Occipital lobe (tissue), 2 donors: ENCODE results near the gene RNF225. TPM values are rescaled to one million over a fixed set of nuclear protein-coding genes. Genes with fewer than 3 reads are reported as not detected.
"Not testable (repeated sequence)": the region's sequence is repeated elsewhere in the genome, so short reads cannot be mapped to it uniquely, and the experiment has no call there.

Source experiments
- DNase-seq: peaks from one replicate; lab custom pipeline; 2025; lab: John Stamatoyannopoulos, UW
- total RNA-seq: library from RNA; depleted of rRNA; stranded (reverse); fragments of >200 nt; gene quantifications from one replicate; pipeline ENCODE4 v1.2.3, GENCODE V29; 2014

Gene RNF225
- total RNA-seq, 1 donor from 2014 or later: not detected

GRCh38 chr19:58386576-58387337, 8.7 kb upstream of the RNF225 start, which contains the start of gene RPS5:
Gene RPS5 (plus strand): TSS chr19:58387269. CDS start chr19:58388138, 869 bp downstream.
- peak; percentile 95 for DNase-seq

GRCh38 chr19:58387338-58388174, 7.9 kb upstream of the RNF225 start:
- DNase-seq: no peak

GRCh38 chr19:58388175-58388526, 7.3 kb upstream of the RNF225 start:
- no peak for DNase-seq

GRCh38 chr19:58392945-58393724, 2.3 kb upstream of the RNF225 start:
- no peak for DNase-seq

GRCh38 chr19:58393725-58394033, 1.8 kb upstream of the RNF225 start:
- DNase-seq: no peak

- no peak for DNase-seq
These were observed 636 bp upstream of the RNF225 start for GRCh38 chr19:58394821-58395219.

- no peak for DNase-seq
These were observed 647 bp downstream of the RNF225 start for GRCh38 chr19:58395979-58396627.

- DNase-seq: no peak
These were observed 1.5 kb downstream of the RNF225 start for GRCh38 chr19:58396691-58397532.

GRCh38 chr19:58397533-58398037, 2.1 kb downstream of the RNF225 start:
- DNase-seq: no peak

- DNase-seq: no peak
These were observed 2.6 kb downstream of the RNF225 start for GRCh38 chr19:58398087-58398486.

GRCh38 chr19:58398545-58398944, 3.1 kb downstream of the RNF225 start:
- no peak for DNase-seq

- no peak for DNase-seq
These were observed 4.4 kb downstream of the RNF225 start for GRCh38 chr19:58399903-58400302.

GRCh38 chr19:58400316-58400915, 5.0 kb downstream of the RNF225 start:
- peak; percentile 38 for DNase-seq

- DNase-seq: peak; percentile 99
These were observed 5.7 kb downstream of the RNF225 start for GRCh38 chr19:58400916-58401839.

- DNase-seq: no peak
These were observed 6.5 kb downstream of the RNF225 start for GRCh38 chr19:58401840-58402421.

- DNase-seq: not testable (repeated sequence)
These were observed 8.5 kb downstream of the RNF225 start for GRCh38 chr19:58403920-58404478.

- no peak for DNase-seq
These were observed 11.6 kb downstream of the RNF225 start for GRCh38 chr19:58406818-58407657.
